HFF-Myc (cell line): Measurements from ENCODE around the gene GABBR1.

ENCODE experiments used
- DNase-seq: peaks from one replicate; pipeline ENCODE4 v3.0.0-alpha.2; 2011; ENCODE audit warnings: low read depth; ENCODE audit errors: extremely low read depth
- H3K4me3 ChIP-seq: replicated peaks from 2 replicates; pipeline ENCODE4 v1.5.1; 2011; ENCODE audit warnings: low read depth, mild to moderate bottlenecking, control low read depth, low read length
- CTCF ChIP-seq: IDR thresholded peaks from 2 replicates; pipeline ENCODE4 v1.5.1; 2012; ENCODE audit warnings: mild to moderate bottlenecking, low read depth, low read length, control low read depth; ENCODE audit errors: missing control alignments

The GABBR1 gene

GRCh38 chr6:29653452-29654038 is 20.6 kb upstream of the GABBR1 start:
- peak; percentile 48 for DNase-seq
- peak; percentile 76 for TF ChIP-seq CTCF
- no peak overlapping the region for H3K4me3 ChIP-seq

GRCh38 chr6:29652198-29652584 is 19.2 kb upstream of the GABBR1 start:
- H3K4me3 ChIP-seq = no peak overlapping the region
- DNase-seq = no peak
- TF ChIP-seq CTCF = no peak

GRCh38 chr6:29651413-29652197 is 18.6 kb upstream of the GABBR1 start:
- H3K4me3 ChIP-seq = no peak overlapping the region
- no peak for DNase-seq
- peak; percentile 44 for TF ChIP-seq CTCF

GRCh38 chr6:29649701-29650673 is 17.0 kb upstream of the GABBR1 start:
- TF ChIP-seq CTCF = peak; percentile 97
- DNase-seq = peak; percentile 91
- peak overlapping the region; percentile 30 for H3K4me3 ChIP-seq

- TF ChIP-seq CTCF = peak; percentile 50
- no peak overlapping the region for H3K4me3 ChIP-seq
- DNase-seq = peak; percentile 17
Observed at GRCh38 chr6:29647927-29648642, 15.1 kb upstream of the GABBR1 start.
